Rectal smooth muscle tissue (tissue), 1 donor: ENCODE results near the gene TLX3.
"Not testable (repeated sequence)": the region's sequence is repeated elsewhere in the genome, so short reads cannot be mapped to it uniquely, and the experiment has no call there.

Experiments
- H3K27ac ChIP-seq: one replicate; pipeline ENCODE4 v1.7.0; 2013; ENCODE audit warnings: low read depth, low read length, inconsistent platforms
- H3K27me3 ChIP-seq: one replicate; pipeline ENCODE4 v1.7.0; 2013; ENCODE audit warnings: low read length; ENCODE audit not compliant: control insufficient read depth, insufficient read depth
- H3K36me3 ChIP-seq: one replicate; pipeline ENCODE4 v1.7.0; 2013; ENCODE audit warnings: low read length; ENCODE audit not compliant: control insufficient read depth, insufficient read depth
- H3K4me1 ChIP-seq: one replicate; pipeline ENCODE4 v1.7.0; 2013; ENCODE audit warnings: low read length; ENCODE audit not compliant: control insufficient read depth, insufficient read depth
- H3K4me3 ChIP-seq: one replicate; pipeline ENCODE4 v1.7.0; 2013; ENCODE audit warnings: low read length
- H3K9ac ChIP-seq: one replicate; pipeline ENCODE4 v1.7.0; 2013; ENCODE audit warnings: low read length

The TLX3 gene

DNA sequence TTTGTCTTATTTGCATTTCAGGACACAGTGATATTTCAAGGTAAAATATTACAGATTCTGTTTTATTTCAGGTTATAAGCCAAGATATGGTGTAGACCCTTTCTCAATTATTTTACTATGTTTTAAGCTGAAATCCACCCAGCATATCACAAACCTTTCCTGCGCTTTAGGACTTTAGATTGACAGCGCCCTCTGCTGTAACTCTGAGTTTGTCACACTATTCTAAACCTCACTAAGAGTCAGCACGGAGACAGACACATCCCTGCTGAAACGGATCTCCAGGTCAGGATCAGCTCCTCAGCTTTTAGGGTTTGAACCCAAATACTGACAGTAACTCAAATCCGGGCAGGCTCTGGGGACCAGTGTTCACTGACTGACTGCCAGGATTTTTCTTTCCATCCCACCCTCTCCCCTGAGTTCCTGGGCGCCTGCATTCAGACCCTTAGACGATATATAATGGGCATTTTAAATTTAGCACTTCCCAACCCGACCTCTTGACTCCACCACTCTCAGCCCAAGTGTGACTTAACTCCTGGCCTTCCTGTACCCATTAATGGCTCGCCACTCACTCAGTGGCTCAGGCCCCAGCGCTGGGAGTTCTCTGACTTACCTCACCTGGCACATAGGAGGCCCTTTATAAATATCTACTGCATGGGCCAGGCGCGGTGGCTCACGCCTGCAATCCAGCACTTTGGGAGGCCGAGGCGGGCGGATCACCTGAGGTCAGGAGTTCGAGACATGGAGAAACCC, 33.5 kb downstream of the TLX3 start:
- Histone ChIP-seq H3K4me3 (no peak overlapping the region), H3K4me1 (no peaks in the 10 kb centered on the region), H3K9ac (no peak overlapping the region), H3K27ac (no peak overlapping the region), H3K27me3 (no peaks in the 10 kb centered on the region), H3K36me3 (no peaks in the 10 kb centered on the region)

DNA sequence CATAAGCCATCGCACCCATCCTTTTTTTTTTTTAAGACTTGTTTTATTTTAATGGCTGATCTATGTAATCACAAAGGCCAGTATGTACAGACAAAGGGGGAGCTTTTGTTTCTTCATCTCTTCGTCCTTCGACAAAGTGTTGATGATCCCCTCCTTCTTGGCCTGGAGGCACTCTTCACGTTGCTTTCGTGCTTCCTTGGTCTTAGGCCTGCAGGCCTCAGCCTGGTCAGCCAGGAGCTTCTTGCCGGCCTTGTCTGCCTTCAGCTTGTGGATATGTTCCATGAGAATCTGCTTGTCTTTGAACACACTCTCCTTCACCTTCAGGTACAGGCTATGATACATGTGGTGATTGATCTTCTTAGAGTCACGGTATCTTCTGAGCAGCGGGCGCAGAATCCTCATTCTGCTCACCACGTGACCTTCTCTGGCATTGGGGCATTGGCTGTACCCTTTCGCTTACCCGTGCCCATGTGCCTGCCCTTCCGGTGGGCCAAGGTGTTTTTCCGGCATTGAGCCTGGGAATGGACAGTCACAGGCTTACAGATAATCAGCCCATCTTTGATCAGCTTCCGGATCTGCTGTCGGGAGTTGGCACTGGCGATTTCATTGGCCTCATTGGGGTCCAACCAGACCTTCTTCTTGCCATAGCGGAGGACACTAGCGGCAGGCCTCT, 36.0 kb downstream of the TLX3 start:
- no peak overlapping the region for H3K9ac ChIP-seq
- H3K36me3 ChIP-seq: no peaks in the 10 kb centered on the region
- H3K4me3 ChIP-seq: no peak overlapping the region
- no peak overlapping the region for H3K27ac ChIP-seq
- H3K4me1 ChIP-seq: no peaks in the 10 kb centered on the region
- no peaks in the 10 kb centered on the region for H3K27me3 ChIP-seq

DNA sequence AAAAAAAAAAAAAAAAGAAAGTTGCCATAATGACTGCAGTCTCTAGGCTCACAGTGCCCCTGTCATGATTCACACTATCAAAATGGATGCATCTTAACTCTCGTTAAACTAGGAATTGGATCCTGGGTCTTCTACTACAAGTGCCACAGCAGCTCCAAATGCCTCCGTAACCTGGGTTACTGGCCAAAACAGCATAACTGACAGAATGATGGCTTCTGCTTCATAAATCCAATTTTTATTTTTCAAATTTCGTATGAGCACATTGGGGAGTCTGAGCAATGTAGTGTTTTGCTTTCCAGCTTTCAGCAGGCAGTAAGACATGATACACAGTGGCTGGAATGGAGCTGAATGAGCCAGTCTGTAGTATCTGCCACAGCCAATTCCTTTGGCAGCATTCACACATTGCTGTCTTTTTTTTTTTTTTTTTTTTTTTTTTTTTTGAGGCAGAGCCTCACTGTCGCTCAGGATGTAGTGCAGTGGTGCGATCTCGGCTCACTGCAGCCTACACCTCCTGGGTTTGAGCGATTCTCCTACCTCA, 42.6 kb downstream of the TLX3 start:
- Histone ChIP-seq H3K27me3 (no peaks in the 10 kb centered on the region), H3K27ac (no peak overlapping the region), H3K4me1 (no peaks in the 10 kb centered on the region), H3K9ac (no peak overlapping the region), H3K36me3 (no peaks in the 10 kb centered on the region), H3K4me3 (no peak overlapping the region)

GRCh38 chr5:171355302-171355724, 46.3 kb downstream of the TLX3 start:
- no peak overlapping the region for H3K27ac ChIP-seq
- no peak overlapping the region for H3K4me3 ChIP-seq
- H3K27me3 ChIP-seq: no peaks in the 10 kb centered on the region
- no peak overlapping the region for H3K9ac ChIP-seq
- no peaks in the 10 kb centered on the region for H3K36me3 ChIP-seq
- H3K4me1 ChIP-seq: no peaks in the 10 kb centered on the region

- no peaks in the 10 kb centered on the region for H3K27me3 ChIP-seq
- no peak overlapping the region for H3K27ac ChIP-seq
- no peak overlapping the region for H3K4me3 ChIP-seq
- H3K9ac ChIP-seq: no peak overlapping the region
- no peaks in the 10 kb centered on the region for H3K4me1 ChIP-seq
- H3K36me3 ChIP-seq: no peaks in the 10 kb centered on the region
Observed at GRCh38 chr5:171357843-171358242, 48.8 kb downstream of the TLX3 start.

- not testable (repeated sequence) for H3K9ac ChIP-seq
Observed at GRCh38 chr5:171361151-171361550, 52.1 kb downstream of the TLX3 start.

More at GRCh38 chr5:171361151-171361550, 52.1 kb downstream of the TLX3 start:
- not testable (repeated sequence) for H3K27ac ChIP-seq, H3K4me3 ChIP-seq, H3K36me3 ChIP-seq, H3K27me3 ChIP-seq, H3K4me1 ChIP-seq
